Measurements from ENCODE around the gene NAXE.
"Not testable (repeated sequence)": the region's sequence is repeated elsewhere in the genome, so short reads cannot be mapped to it uniquely, and the experiment has no call there.

Gene NAXE

DNA sequence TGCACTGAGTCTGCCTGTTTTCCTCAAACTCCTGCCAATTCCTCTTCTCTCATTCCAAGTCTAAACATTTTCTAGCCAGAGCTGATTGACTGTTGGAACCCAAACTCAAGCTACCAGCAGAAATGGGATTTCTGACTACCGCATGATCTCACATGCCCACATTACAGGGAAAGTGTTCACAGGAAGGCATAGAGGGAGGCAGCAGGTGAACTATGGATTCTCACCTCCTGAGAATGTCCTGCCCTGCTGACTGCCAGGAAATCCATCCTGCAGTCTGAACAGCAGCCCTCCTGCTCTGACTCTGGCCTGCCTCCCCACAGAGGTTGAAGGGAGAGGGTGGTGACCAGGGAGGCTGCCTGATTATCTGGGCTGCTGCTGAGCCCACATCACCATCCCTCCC lies 41.7 kb upstream of the NAXE start:
- no peak overlapping the region for H3K27ac ChIP-seq

GRCh38 chr1:156550346-156550745 lies 41.2 kb upstream of the NAXE start:
- no peak overlapping the region for H3K27ac ChIP-seq
- TF ChIP-seq, protein P1, sequence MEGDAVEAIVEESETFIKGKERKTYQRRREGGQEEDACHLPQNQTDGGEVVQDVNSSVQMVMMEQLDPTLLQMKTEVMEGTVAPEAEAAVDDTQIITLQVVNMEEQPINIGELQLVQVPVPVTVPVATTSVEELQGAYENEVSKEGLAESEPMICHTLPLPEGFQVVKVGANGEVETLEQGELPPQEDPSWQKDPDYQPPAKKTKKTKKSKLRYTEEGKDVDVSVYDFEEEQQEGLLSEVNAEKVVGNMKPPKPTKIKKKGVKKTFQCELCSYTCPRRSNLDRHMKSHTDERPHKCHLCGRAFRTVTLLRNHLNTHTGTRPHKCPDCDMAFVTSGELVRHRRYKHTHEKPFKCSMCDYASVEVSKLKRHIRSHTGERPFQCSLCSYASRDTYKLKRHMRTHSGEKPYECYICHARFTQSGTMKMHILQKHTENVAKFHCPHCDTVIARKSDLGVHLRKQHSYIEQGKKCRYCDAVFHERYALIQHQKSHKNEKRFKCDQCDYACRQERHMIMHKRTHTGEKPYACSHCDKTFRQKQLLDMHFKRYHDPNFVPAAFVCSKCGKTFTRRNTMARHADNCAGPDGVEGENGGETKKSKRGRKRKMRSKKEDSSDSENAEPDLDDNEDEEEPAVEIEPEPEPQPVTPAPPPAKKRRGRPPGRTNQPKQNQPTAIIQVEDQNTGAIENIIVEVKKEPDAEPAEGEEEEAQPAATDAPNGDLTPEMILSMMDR (conservative IDR thresholded peaks at IDR 0.05) = no peak
- no peak for TF ChIP-seq ZFX (IDR thresholded peaks at IDR 0.05)

More for the DNA sequence above, 41.7 kb upstream of the NAXE start:
- TF ChIP-seq, protein P1 (conservative IDR thresholded peaks at IDR 0.05) = no peak
- no peak for TF ChIP-seq ZFX (IDR thresholded peaks at IDR 0.05)

DNA sequence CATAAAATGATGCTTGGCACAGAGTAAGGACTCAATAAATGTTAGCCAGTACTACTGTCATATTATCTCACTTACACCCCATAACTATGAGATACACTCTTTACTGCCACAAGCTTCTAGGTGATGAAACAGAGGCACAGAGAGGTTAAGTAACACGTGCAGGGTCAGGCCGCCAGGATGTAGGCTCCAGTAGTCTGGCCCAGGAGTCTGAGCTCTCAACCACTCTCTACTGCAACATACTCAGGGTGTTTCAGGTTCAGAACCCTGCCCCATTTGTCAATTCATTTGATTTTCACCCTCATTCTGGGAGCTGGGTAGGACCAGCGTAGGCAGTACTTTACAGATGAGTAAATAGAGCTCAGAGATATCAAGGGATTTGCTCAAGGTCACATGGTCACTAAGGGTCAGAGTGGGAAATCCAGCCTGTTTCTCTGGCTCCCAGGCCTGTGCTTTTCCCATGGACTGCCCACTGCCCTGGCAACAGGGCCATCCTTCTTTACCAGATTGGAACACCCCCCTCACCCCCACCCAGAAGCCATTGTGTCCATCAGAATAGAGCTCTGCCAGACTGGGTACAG lies 40.4 kb upstream of the NAXE start:
- H3K27ac ChIP-seq = no peak overlapping the region
- TF ChIP-seq, protein P1 (conservative IDR thresholded peaks at IDR 0.05) = no peak
- TF ChIP-seq ZFX (IDR thresholded peaks at IDR 0.05) = no peak

DNA sequence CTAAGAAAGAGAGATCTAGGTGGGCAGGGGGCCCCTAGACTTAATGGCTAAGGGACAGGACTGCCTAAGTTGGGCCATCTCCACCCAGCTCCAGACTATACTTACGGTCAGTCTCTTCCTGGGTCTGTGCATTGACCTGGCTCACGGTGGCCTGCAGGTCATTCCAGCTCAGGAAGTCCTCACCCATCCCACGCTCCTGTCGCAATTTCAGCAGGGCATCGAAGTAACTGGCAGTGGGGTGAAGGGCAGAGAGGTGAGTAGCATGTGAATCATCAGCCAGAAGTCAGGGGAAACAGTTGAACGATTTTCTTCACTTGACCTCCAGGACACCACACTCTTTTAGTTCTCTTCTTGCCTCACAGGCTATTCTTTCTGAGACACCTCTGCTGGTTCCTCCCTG lies 39.7 kb upstream of the NAXE start:
- TF ChIP-seq ZFX (IDR thresholded peaks at IDR 0.05) = no peak
- TF ChIP-seq, protein P1 (conservative IDR thresholded peaks at IDR 0.05) = no peak
- H3K27ac ChIP-seq = no peak overlapping the region

- TF ChIP-seq, protein P1 (conservative IDR thresholded peaks at IDR 0.05) = no peak
- no peak for TF ChIP-seq ZFX (IDR thresholded peaks at IDR 0.05)
- no peak overlapping the region for H3K27ac ChIP-seq
These were observed 39.1 kb upstream of the NAXE start for GRCh38 chr1:156552518-156552917.

- not testable (repeated sequence) for H3K27ac ChIP-seq
These were observed 38.6 kb upstream of the NAXE start for GRCh38 chr1:156552937-156553336.

DNA sequence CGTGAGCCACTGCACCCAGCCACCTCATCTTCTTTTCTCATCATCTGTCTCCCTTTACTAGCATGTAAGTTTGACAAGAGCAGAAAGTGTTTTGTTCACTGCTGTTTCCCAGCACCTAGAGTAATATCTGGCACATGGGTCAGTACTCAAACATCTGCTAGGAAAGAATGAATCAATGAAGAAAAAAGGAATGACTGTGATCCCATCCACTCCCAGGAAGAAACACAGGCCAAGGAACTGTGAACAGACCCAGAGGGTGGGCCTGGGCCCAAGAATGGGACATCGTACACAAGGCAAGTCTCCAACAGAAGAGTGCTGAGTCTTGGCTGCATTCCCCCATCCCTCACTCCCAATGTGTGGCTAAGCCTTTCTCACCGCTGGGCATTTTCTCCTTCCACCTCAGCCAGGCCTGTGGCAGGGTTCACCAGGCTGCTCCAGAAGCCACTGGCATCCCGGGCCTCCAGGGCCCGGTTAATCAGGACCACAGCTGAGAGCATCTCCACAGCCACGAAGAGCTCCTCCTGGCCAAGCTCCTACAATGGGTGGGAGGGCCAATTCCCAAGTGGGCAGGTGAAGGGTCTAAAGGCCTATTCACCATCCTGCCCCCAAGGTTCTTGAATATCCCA lies 37.6 kb upstream of the NAXE start:
- no peak overlapping the region for H3K27ac ChIP-seq
- TF ChIP-seq ZFX (IDR thresholded peaks at IDR 0.05) = no peak
- TF ChIP-seq, protein P1 (conservative IDR thresholded peaks at IDR 0.05) = no peak

DNA sequence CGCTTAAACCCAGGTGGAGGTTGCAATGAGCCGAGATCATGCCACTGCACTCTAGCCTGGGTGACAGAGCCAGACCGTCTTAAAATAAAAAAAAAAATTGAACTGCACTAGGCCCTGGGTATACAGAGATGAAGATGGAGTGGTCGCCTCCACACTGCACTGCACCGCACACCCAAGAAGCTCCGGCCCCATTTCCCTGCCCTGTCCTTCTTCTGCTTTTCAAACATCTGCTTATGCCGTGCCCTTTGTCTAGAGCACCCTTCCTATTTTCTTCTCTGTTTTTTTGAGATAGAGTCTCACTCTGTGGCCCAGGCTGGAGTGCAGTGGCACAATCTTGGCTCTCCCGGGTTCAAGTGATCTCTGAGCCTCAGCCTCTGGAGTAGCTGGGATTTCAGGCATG lies 36.6 kb upstream of the NAXE start:
- H3K27ac ChIP-seq = no peak overlapping the region
- TF ChIP-seq ZFX (IDR thresholded peaks at IDR 0.05) = no peak
- TF ChIP-seq, protein P1 (conservative IDR thresholded peaks at IDR 0.05) = no peak
